CD4-positive, alpha-beta T cell (primary cell): ENCODE measurements around the gene LSR. TPM values are rescaled to one million over a fixed set of nuclear protein-coding genes. Genes with fewer than 3 reads are reported as not detected.

ENCODE experiments used
- ATAC-seq: fragments of 200-7000 bp; cut with Tn5 transposase; one replicate; pipeline ENCODE4 v1.10.0; 2022; ENCODE audit warnings: mild to moderate bottlenecking; ENCODE audit not compliant: poor library complexity
- CTCF ChIA-PET: fragments of 350-600 bp; sonication (Branson Sonifier 250); formaldehyde crosslinking; loops from one replicate; lab custom pipeline; 2021; ENCODE audit warnings: antibody characterized with exemption, inconsistent platforms; lab: Charles Lee
- POLR2A ChIA-PET: fragments of 350-600 bp; sonication (Branson Sonifier 250); formaldehyde crosslinking; loops from one replicate; lab custom pipeline; 2021; ENCODE audit warnings: antibody characterized with exemption, inconsistent platforms; lab: Charles Lee
- DNase-seq, 14 experiments: peaks; one replicate each; pipeline ENCODE4 v3.0.0-alpha.2; 2013 to 2020; ENCODE audit warnings: mixed read lengths in 2 of 14
- H3K27ac ChIP-seq, 2 donors: one replicate each; pipeline versions ENCODE4 v1.5.1 to v1.7.0; 2013; ENCODE audit warnings: low read length in 2 of 2, low read depth in 1 of 2, mild to moderate bottlenecking in 1 of 2
- H3K27me3 ChIP-seq, 2 experiments: 1 replicate in 1 of 2; 2 replicates in 1 of 2; pipeline versions ENCODE4 v1.6.1 to v1.7.0; 2013; ENCODE audit warnings: low read length in 2 of 2, control low read depth in 1 of 2, mild to moderate bottlenecking in 1 of 2, moderate library complexity in 1 of 2; ENCODE audit not compliant: insufficient read depth in 2 of 2, control insufficient read depth in 1 of 2
- H3K36me3 ChIP-seq: one replicate; pipeline ENCODE4 v1.6.1; 2013; ENCODE audit warnings: low read length, control low read depth; ENCODE audit not compliant: insufficient read depth
- H3K4me1 ChIP-seq: one replicate; pipeline ENCODE4 v1.6.1; 2013; ENCODE audit warnings: low read length, control low read depth; ENCODE audit not compliant: insufficient read depth
- H3K4me3 ChIP-seq: one replicate; pipeline ENCODE4 v1.5.1; 2013; ENCODE audit warnings: mild to moderate bottlenecking, low read length, moderate library complexity
- H3K9me3 ChIP-seq, 2 experiments: 1 replicate in 1 of 2; 2 replicates in 1 of 2; pipeline versions ENCODE4 v1.6.1 to v1.7.0; 2013; ENCODE audit warnings: low read length in 2 of 2, mild to moderate bottlenecking in 2 of 2, control low read depth in 1 of 2, moderate library complexity in 1 of 2; ENCODE audit not compliant: control insufficient read depth in 1 of 2, insufficient read depth in 1 of 2
- H3K27ac Mint-ChIP-seq: one replicate; pipeline ENCODE4 v1.8.0; 2020; ENCODE audit warnings: mixed read lengths
- H3K27me3 Mint-ChIP-seq: one replicate; pipeline ENCODE4 v1.8.0; 2021; ENCODE audit warnings: mixed read lengths
- H3K36me3 Mint-ChIP-seq: one replicate; pipeline ENCODE4 v1.8.0; 2021; ENCODE audit warnings: low read depth, mixed read lengths
- H3K4me1 Mint-ChIP-seq: one replicate; pipeline ENCODE4 v1.8.0; 2021; ENCODE audit warnings: low read depth, mixed read lengths
- H3K4me3 Mint-ChIP-seq: one replicate; pipeline ENCODE4 v1.8.0; 2020; ENCODE audit warnings: mild to moderate bottlenecking, mixed read lengths
- H3K9me3 Mint-ChIP-seq: one replicate; pipeline ENCODE4 v1.8.0; 2020; ENCODE audit warnings: mixed read lengths
- CTCF ChIP-seq: fragments of 200-600 bp; IDR thresholded peaks from one replicate; pipeline ENCODE4 v1.8.0; 2022; ENCODE audit warnings: antibody characterized with exemption, mild to moderate bottlenecking
- intact Hi-C, 2 experiments: fragments of 100-400 bp; cut with DNase I in 1 of 2; cut with micrococcal nuclease in 1 of 2; formaldehyde crosslinking; loops; one replicate each; pipeline versions ENCODE4 v1.15.1 to v1.9.0; 2023 to 2025; cut with DNase I, micrococcal nuclease
- total RNA-seq, 174 experiments: library from RNA in 2 of 174; stranded (reverse) in 2 of 174; gene quantifications; one replicate each; pipeline ENCODE4 v1.2.3 and lab custom pipeline; 2021 to 2026

Gene LSR
- total RNA-seq, 2 experiments from 2014 or later: 45.0 to 47.9 TPM

GRCh38 chr19:35294328-35294727 is 45.5 kb downstream of the LSR start:
- intact Hi-C loops: no loop called here
- Histone ChIP-seq H3K36me3 (no peaks in the 10 kb centered on the region), H3K27ac (no peak overlapping the region), H3K4me3 (no peak overlapping the region), H3K9me3 (no peaks in the 10 kb centered on the region), H3K27me3 (no peaks in the 10 kb centered on the region), H3K4me1 (peaks cover 17% of the 10 kb centered on the region)
- Mint-ChIP-seq H3K4me3 (no peak overlapping the region), H3K27me3 (no peaks in the 10 kb centered on the region), H3K36me3 (no peaks in the 10 kb centered on the region), H3K27ac (no peak overlapping the region), H3K9me3 (no peaks in the 10 kb centered on the region), H3K4me1 (peaks cover 7% of the 10 kb centered on the region)
- DNase-seq: no peak
- no peak for TF ChIP-seq CTCF
- CTCF ChIA-PET: no interaction called here
- POLR2A ChIA-PET: no interaction called here
- no peak for ATAC-seq

DNA sequence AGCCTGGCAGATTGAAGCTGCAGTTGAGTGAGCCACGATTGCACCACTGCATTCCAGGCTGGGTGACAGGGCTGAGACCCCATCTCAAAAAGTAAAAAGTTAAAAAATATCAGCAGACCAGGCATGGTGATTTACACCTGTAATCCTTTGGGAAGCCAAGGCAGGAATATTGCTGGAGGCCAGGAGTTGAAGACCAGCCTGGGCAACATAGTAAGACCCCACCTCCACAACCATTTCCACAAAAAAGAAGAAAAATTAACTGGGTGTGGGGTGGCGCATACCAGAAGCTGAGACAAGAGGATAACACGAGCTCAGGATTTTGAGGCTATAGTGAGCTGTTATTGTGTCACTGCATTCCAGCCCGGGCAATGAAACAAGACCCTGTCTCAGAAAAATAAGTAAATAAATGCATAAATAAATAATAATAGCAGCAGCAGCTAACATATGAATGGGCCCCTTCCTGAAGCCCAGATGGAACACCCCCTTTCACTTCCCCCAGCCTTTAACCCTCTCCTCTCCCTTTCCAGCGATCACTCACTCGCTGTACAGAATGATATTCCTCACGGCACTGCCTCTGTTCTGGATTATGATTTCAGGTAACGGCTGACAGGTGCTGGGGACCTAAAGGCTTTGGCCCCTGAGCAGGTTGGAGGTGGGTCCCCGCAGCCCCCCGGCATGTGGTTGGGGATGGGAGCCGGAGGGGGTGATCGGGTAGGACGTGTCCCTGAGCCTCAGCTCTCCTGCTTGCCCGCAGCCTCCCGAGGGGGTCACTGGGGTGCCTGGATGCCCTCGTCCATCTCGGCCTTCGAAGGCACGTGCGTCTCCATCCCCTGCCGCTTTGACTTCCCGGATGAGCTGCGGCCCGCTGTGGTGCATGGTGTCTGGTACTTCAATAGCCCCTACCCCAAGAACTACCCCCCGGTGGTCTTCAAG is 46.3 kb downstream of the LSR start:
- intact Hi-C loops: no loop called here
- peaks cover 7% of the 10 kb centered on the region for H3K4me1 Mint-ChIP-seq
- ChIA-PET CTCF (interaction anchor here (0.5 kb wide), 1 partner anchor 25 kb away, joined by 4 read pairs; no protein-coding TSS in a partner anchor), POLR2A (interaction anchor here (0.8 to 1.6 kb wide), 3 partner anchors 16 to 83 kb away, joined by 3 to 5 read pairs (median 3); no protein-coding TSS in a partner anchor)
- H3K36me3 Mint-ChIP-seq: no peaks in the 10 kb centered on the region
- H3K36me3 ChIP-seq: no peaks in the 10 kb centered on the region
- H3K4me1 ChIP-seq: peaks cover 17% of the 10 kb centered on the region
- H3K27me3 Mint-ChIP-seq: no peaks in the 10 kb centered on the region
- no peak overlapping the region for H3K4me3 Mint-ChIP-seq
- H3K9me3 ChIP-seq: no peaks in the 10 kb centered on the region
- no peak for DNase-seq
- no peak for TF ChIP-seq CTCF
- no peak overlapping the region for H3K27ac Mint-ChIP-seq
- no peak overlapping the region for H3K27ac ChIP-seq
- no peaks in the 10 kb centered on the region for H3K9me3 Mint-ChIP-seq
- no peak overlapping the region for H3K4me3 ChIP-seq
- ATAC-seq: no peak
- no peaks in the 10 kb centered on the region for H3K27me3 ChIP-seq

DNA sequence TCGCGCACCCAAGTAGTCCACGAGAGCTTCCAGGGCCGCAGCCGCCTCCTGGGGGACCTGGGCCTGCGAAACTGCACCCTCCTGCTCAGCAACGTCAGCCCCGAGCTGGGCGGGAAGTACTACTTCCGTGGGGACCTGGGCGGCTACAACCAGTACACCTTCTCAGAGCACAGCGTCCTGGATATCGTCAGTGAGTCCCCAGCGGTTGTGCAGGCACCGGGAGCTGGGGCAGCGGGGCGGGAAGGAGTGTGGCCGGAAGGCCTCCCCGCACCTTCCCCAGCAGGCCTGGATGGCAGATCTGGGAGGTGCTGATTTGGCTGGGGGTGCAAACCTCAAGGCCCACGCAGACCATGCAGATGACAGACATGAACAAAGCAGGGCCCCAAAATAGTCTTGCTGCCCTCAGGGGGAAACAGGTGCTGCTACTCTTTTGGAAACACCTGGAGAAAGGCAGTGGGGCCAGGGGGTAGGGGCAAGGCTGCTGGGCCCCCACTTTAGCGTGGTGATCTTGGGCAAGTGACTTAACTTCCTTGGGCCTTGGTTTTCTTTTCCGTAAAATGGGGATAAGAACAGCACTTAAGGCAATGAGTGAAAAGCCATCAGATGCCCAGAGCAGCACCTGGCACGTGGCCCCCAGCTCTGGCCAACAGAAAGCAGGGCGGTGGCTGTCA is 47.1 kb downstream of the LSR start:
- Mint-ChIP-seq H3K9me3 (no peaks in the 10 kb centered on the region), H3K36me3 (no peaks in the 10 kb centered on the region), H3K4me1 (peaks cover 7% of the 10 kb centered on the region), H3K27ac (no peak overlapping the region), H3K4me3 (no peak overlapping the region), H3K27me3 (no peaks in the 10 kb centered on the region)
- Histone ChIP-seq H3K9me3 (no peaks in the 10 kb centered on the region), H3K36me3 (no peaks in the 10 kb centered on the region), H3K27me3 (no peaks in the 10 kb centered on the region), H3K27ac (no peak overlapping the region), H3K4me1 (peaks cover 17% of the 10 kb centered on the region), H3K4me3 (no peak overlapping the region)
- ATAC-seq (peak; percentile 92), DNase-seq (peak in 13 of 14 experiments; percentile 11 to 61 (median 36))
- TF ChIP-seq CTCF: no peak
- ChIA-PET CTCF (no interaction called here), POLR2A (interaction anchor here (0.5 to 1.6 kb wide), 5 partner anchors 17 to 166 kb away, joined by 3 to 5 read pairs (median 3); no protein-coding TSS in a partner anchor)
- intact Hi-C loops: no loop called here
